OCI-LY7 (cell line): ENCODE measurements around the gene ZSCAN4. TPM values are rescaled to one million over a fixed set of nuclear protein-coding genes. Genes with fewer than 3 reads are reported as not detected.

ENCODE experiments used
- BruUV-seq: library from RNA; stranded (reverse); fragments of 400-500 nt; replicated peaks from 2 replicates; lab custom pipeline; 2021; lab: Mats Ljungman, UMichigan
- CTCF ChIA-PET: fragments of 300-600 bp; sonication (Branson Sonifier 250); formaldehyde crosslinking; loops from one replicate; lab custom pipeline; 2022; ENCODE audit warnings: antibody characterized with exemption; ENCODE audit not compliant: unreplicated experiment; lab: Charles Lee
- POLR2A ChIA-PET: fragments of 300-600 bp; sonication (Branson Sonifier 250); formaldehyde crosslinking; loops from one replicate; lab custom pipeline; 2022; ENCODE audit warnings: antibody characterized with exemption; lab: Charles Lee
- DNase-seq: peaks from one replicate; pipeline ENCODE4 v3.0.0-alpha.2; 2015; ENCODE audit warnings: low spot score
- H2AFZ ChIP-seq: fragments of 200-600 bp; sonication (generic), shearing (Covaris generic); 2 replicates; pipeline ENCODE4 v1.6.1; 2014; ENCODE audit warnings: mild to moderate bottlenecking, antibody characterized with exemption, low read length, moderate library complexity
- H3K27ac ChIP-seq: fragments of 200-600 bp; sonication (generic); 2 replicates; pipeline ENCODE4 v1.5.1; 2014; ENCODE audit warnings: mixed run types, low read depth, mild to moderate bottlenecking, moderate library complexity, low read length, inconsistent platforms; ENCODE audit not compliant: poor library complexity, severe bottlenecking
- H3K36me3 ChIP-seq: fragments of 200-600 bp; sonication (generic); 2 replicates; pipeline ENCODE4 v1.6.1; 2014; ENCODE audit warnings: mild to moderate bottlenecking, antibody characterized with exemption, low read length, moderate library complexity, mixed read lengths; ENCODE audit not compliant: insufficient read depth
- H3K4me1 ChIP-seq: fragments of 200-600 bp; sonication (generic); 2 replicates; pipeline ENCODE4 v1.5.1; 2014; ENCODE audit warnings: mild to moderate bottlenecking, low read length; ENCODE audit not compliant: insufficient read depth, poor library complexity, severe bottlenecking
- H3K4me2 ChIP-seq: fragments of 200-600 bp; sonication (generic); 2 replicates; pipeline ENCODE4 v1.6.1; 2014; ENCODE audit warnings: mild to moderate bottlenecking, low read length
- H3K4me3 ChIP-seq: fragments of 200-600 bp; sonication (generic); 2 replicates; pipeline ENCODE4 v1.5.1; 2014; ENCODE audit warnings: mild to moderate bottlenecking, low read depth, low read length; ENCODE audit not compliant: poor library complexity, severe bottlenecking
- H3K79me2 ChIP-seq: fragments of 200-600 bp; sonication (generic); 2 replicates; pipeline ENCODE4 v1.6.1; 2016; ENCODE audit warnings: low read depth, mild to moderate bottlenecking, low read length, moderate library complexity, mixed read lengths; ENCODE audit not compliant: insufficient read depth
- H3K9me2 ChIP-seq: fragments of 200-600 bp; sonication (generic); 2 replicates; pipeline ENCODE4 v1.6.1; 2016; ENCODE audit warnings: mild to moderate bottlenecking, low read length, mixed read lengths; ENCODE audit not compliant: insufficient read depth
- H3K9me3 ChIP-seq: fragments of 200-600 bp; sonication (generic); 2 replicates; pipeline ENCODE4 v1.6.1; 2014; ENCODE audit warnings: mild to moderate bottlenecking, mixed run types, low read length, mixed read lengths
- H4K20me1 ChIP-seq: fragments of 200-600 bp; sonication (generic); 2 replicates; pipeline ENCODE4 v1.6.1; 2014; ENCODE audit warnings: mild to moderate bottlenecking, antibody characterized with exemption, low read length, moderate library complexity, mixed read lengths; ENCODE audit not compliant: insufficient read depth
- CTCF ChIP-seq: fragments of 200-600 bp; sonication (generic); conservative IDR thresholded peaks from 2 replicates; pipeline ENCODE4 v1.5.1; 2014; ENCODE audit warnings: mild to moderate bottlenecking, antibody characterized with exemption, low read length, moderate library complexity, mixed read lengths
- EZH2phosphoT487 ChIP-seq: fragments of 200-600 bp; sonication (generic); IDR thresholded peaks from 2 replicates; pipeline ENCODE4 v1.6.1; 2018; ENCODE audit warnings: low read depth, borderline replicate concordance, mild to moderate bottlenecking, mixed run types, antibody characterized with exemption, low read length, moderate library complexity, mixed read lengths
- intact Hi-C: fragments of 100-400 bp; cut with micrococcal nuclease; formaldehyde crosslinking; loops from one replicate; pipeline ENCODE4 v1.10.0; 2022; ENCODE audit not compliant: unreplicated experiment
- total RNA-seq, 2 experiments: library from RNA; depleted of rRNA in 1 of 2; stranded (reverse); fragments of >200 nt in 1 of 2; shearing (Covaris generic) in 1 of 2; gene quantifications; 2 replicates each; pipeline ENCODE4 v1.2.3, GENCODE V29; 2014 to 2022

The ZSCAN4 gene
- total RNA-seq, 2 experiments from 2014 or later: not detected

- H3K9me2 ChIP-seq: no peaks in the 10 kb centered on the region
- H4K20me1 ChIP-seq: no peaks in the 10 kb centered on the region
- ChIA-PET CTCF (no interaction called here), POLR2A (no interaction called here)
- no peak overlapping the region for H3K4me3 ChIP-seq
- no peaks in the 10 kb centered on the region for H3K36me3 ChIP-seq
- no peak overlapping the region for H2AFZ ChIP-seq
- no peak overlapping the region for H3K27ac ChIP-seq
- TF ChIP-seq CTCF: no peak
- intact Hi-C loops: no loop called here
- BruUV-seq: no TSS peak
- DNase-seq: no peak
- H3K4me1 ChIP-seq: no peaks in the 10 kb centered on the region
- no peaks in the 10 kb centered on the region for H3K79me2 ChIP-seq
- H3K9me3 ChIP-seq: no peaks in the 10 kb centered on the region
- no peak overlapping the region for H3K4me2 ChIP-seq
Observed at GRCh38 chr19:57655443-57655842, 13.3 kb upstream of the ZSCAN4 start.

GRCh38 chr19:57656346-57656745 lies 12.4 kb upstream of the ZSCAN4 start:
- Histone ChIP-seq H3K36me3 (no peaks in the 10 kb centered on the region), H2AFZ (no peak overlapping the region), H3K27ac (no peak overlapping the region), H3K4me1 (no peaks in the 10 kb centered on the region), H3K4me3 (no peak overlapping the region), H3K9me2 (no peaks in the 10 kb centered on the region), H3K79me2 (no peaks in the 10 kb centered on the region), H3K9me3 (no peaks in the 10 kb centered on the region), H3K4me2 (no peak overlapping the region), H4K20me1 (no peaks in the 10 kb centered on the region)
- ChIA-PET CTCF (no interaction called here), POLR2A (no interaction called here)
- no peak for TF ChIP-seq CTCF
- TF ChIP-seq EZH2phosphoT487: no peak
- intact Hi-C loops: no loop called here
- BruUV-seq: no TSS peak
- no peak for DNase-seq

GRCh38 chr19:57664269-57665127 lies 4.2 kb upstream of the ZSCAN4 start:
- Histone ChIP-seq H3K79me2 (no peaks in the 10 kb centered on the region), H3K9me2 (no peaks in the 10 kb centered on the region), H3K4me1 (no peaks in the 10 kb centered on the region), H3K36me3 (no peaks in the 10 kb centered on the region), H4K20me1 (no peaks in the 10 kb centered on the region), H3K27ac (no peak overlapping the region), H2AFZ (no peak overlapping the region), H3K4me3 (no peak overlapping the region), H3K4me2 (no peak overlapping the region), H3K9me3 (no peaks in the 10 kb centered on the region)
- ChIA-PET CTCF (no interaction called here), POLR2A (no interaction called here)
- no peak for TF ChIP-seq CTCF
- no peak for TF ChIP-seq EZH2phosphoT487
- intact Hi-C loops: no loop called here
- BruUV-seq: no TSS peak
- DNase-seq: no peak
